Adipocyte (in vitro differentiated cells): Measurements from ENCODE around the gene HDAC1.

Experiments used
- DNase-seq: peaks from one replicate; pipeline ENCODE4 v3.0.0-alpha.2; 2015; ENCODE audit warnings: low read depth
- H3K27me3 ChIP-seq: replicated peaks from 2 replicates; pipeline ENCODE4 v1.7.0; 2013; ENCODE audit warnings: mild to moderate bottlenecking, low read length, moderate library complexity; ENCODE audit not compliant: control insufficient read depth, insufficient read depth
- H3K36me3 ChIP-seq: 2 replicates; pipeline ENCODE4 v1.7.0; 2013; ENCODE audit warnings: low read length, mild to moderate bottlenecking, moderate library complexity; ENCODE audit not compliant: control insufficient read depth, insufficient read depth, severe bottlenecking
- H3K4me1 ChIP-seq: 2 replicates; pipeline ENCODE4 v1.7.0; 2013; ENCODE audit warnings: mild to moderate bottlenecking, low read length, moderate library complexity; ENCODE audit not compliant: control insufficient read depth, insufficient read depth
- H3K4me3 ChIP-seq: 2 replicates; pipeline ENCODE4 v1.7.0; 2013; ENCODE audit warnings: mild to moderate bottlenecking, low read length, moderate library complexity
- H3K9ac ChIP-seq: 2 replicates; pipeline ENCODE4 v1.7.0; 2013; ENCODE audit warnings: mild to moderate bottlenecking, low read length, moderate library complexity
- H3K9me3 ChIP-seq: 2 replicates; pipeline ENCODE4 v1.7.0; 2013; ENCODE audit warnings: mild to moderate bottlenecking, low read length, moderate library complexity; ENCODE audit not compliant: control insufficient read depth

HDAC1 gene

DNA sequence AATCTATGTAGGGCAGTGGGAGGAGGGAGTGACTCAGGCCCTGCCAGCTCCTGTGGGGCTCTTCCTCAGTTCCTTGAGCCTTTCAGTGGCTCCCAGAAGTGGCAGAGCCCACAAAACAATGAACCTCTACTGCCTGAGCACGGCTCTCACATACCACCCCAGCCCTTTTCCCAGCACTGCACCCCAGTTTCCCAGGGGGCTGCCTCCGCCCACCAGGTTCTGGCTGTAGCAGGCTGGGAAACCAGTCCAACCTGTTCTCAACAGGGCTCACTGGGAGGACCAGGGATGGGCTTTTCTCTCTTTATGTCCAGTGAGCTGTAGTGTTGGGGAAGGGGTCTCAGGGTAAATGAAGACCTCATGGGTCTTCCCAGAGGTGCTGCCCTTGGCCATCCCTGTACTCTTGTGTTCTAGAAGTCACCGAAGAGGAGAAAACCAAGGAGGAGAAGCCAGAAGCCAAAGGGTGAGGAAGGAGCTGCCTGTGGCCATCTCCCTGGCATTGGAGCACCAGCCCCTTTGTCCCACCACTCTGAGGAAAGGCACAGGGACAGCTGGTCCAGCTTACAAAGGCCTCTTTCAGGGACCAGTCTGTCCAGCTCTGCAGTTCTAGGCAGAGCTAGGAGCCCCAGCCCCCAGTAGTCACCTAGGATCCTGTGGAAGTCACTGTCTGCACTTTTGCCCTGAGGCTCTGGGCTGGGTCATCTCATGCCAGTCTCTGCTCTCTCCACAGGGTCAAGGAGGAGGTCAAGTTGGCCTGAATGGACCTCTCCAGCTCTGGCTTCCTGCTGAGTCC is 40.6 kb downstream of the HDAC1 start:
- H3K36me3 ChIP-seq, result peaks cover 33% of the 10 kb centered on the region
- H3K4me3 ChIP-seq, result no peak overlapping the region

DNA sequence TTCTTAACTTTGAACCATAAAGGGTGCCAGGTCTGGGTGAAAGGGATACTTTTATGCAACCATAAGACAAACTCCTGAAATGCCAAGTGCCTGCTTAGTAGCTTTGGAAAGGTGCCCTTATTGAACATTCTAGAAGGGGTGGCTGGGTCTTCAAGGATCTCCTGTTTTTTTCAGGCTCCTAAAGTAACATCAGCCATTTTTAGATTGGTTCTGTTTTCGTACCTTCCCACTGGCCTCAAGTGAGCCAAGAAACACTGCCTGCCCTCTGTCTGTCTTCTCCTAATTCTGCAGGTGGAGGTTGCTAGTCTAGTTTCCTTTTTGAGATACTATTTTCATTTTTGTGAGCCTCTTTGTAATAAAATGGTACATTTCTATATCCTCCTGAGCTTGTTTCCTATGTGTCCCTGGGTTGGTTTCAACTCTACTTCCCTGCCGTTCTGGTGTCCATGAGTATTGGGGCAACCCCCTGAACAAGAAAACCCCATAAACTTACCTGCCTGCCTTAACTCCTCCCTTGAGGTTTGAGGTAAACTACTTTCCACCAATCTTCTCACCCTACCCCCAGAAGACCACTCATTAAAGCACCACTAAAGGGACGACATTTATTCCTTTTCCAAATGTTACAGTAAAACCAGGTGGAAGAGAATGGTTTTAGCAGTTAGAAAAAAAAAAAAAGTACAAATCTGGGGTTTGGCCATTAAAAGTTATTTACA is 41.5 kb downstream of the HDAC1 start:
- no peak for DNase-seq
- H3K4me3 ChIP-seq, result no peak overlapping the region
- peaks cover 26% of the 10 kb centered on the region for H3K36me3 ChIP-seq
- no peaks in the 10 kb centered on the region for H3K27me3 ChIP-seq
- no peak overlapping the region for H3K9ac ChIP-seq
- H3K4me1 ChIP-seq, result peaks cover 31% of the 10 kb centered on the region
- H3K9me3 ChIP-seq, result no peaks in the 10 kb centered on the region

More for the DNA sequence above, 40.6 kb downstream of the HDAC1 start:
- Histone ChIP-seq H3K4me1 (peaks cover 31% of the 10 kb centered on the region), H3K9me3 (no peaks in the 10 kb centered on the region), H3K9ac (no peak overlapping the region), H3K27me3 (no peaks in the 10 kb centered on the region)
- no peak for DNase-seq

DNA sequence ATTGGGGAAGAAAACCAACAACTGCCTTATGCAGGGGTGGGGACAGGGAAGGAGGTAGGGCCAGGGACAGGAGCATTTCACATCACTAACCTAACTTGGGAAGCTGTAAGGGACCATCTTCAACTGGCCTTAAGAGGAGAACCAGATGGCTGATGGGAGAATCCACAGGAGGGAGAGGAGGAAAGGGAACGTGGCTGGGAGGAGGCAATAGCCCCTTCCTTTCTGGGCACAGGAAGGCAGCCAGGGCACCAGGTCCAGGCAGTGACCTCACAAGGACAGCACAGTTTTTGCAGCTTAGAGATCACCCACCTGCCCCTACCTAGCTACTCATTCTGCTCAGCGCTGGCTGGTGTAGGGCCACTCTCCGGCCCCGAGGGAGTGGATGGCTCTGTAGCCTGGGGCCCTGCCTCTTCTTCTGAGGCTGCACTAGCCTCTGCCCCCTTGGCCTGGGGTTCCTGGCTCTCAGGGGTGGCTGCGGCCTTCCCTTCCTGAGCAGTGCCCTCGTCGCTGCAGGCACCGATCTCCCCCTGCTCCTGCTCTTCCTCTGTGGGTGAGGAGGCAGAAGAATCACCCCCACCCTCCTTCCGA is 42.5 kb downstream of the HDAC1 start:
- no peak for DNase-seq
- peak overlapping the region; percentile 82 for H3K4me3 ChIP-seq
- H3K36me3 ChIP-seq, result peaks cover 19% of the 10 kb centered on the region
- H3K4me1 ChIP-seq, result peaks cover 37% of the 10 kb centered on the region
- no peaks in the 10 kb centered on the region for H3K9me3 ChIP-seq
- H3K9ac ChIP-seq, result peak overlapping the region; percentile 82
- no peaks in the 10 kb centered on the region for H3K27me3 ChIP-seq

- DNase-seq, result peak; percentile 81
- Histone ChIP-seq H3K4me1 (peaks cover 42% of the 10 kb centered on the region), H3K9ac (peak overlapping the region; percentile 82), H3K36me3 (peaks cover 17% of the 10 kb centered on the region), H3K4me3 (peak overlapping the region; percentile 82), H3K27me3 (no peaks in the 10 kb centered on the region), H3K9me3 (no peaks in the 10 kb centered on the region)
Measured at GRCh38 chr1:32334864-32335534, 43.1 kb downstream of the HDAC1 start.

- H3K4me1 ChIP-seq, result peaks cover 42% of the 10 kb centered on the region
- H3K36me3 ChIP-seq, result peaks cover 13% of the 10 kb centered on the region
- H3K9ac ChIP-seq, result peak overlapping the region; percentile 82
- H3K4me3 ChIP-seq, result peak overlapping the region; percentile 82
- H3K27me3 ChIP-seq, result no peaks in the 10 kb centered on the region
- no peaks in the 10 kb centered on the region for H3K9me3 ChIP-seq
- DNase-seq, result no peak
Measured at GRCh38 chr1:32335535-32335789, 43.6 kb downstream of the HDAC1 start.

DNA sequence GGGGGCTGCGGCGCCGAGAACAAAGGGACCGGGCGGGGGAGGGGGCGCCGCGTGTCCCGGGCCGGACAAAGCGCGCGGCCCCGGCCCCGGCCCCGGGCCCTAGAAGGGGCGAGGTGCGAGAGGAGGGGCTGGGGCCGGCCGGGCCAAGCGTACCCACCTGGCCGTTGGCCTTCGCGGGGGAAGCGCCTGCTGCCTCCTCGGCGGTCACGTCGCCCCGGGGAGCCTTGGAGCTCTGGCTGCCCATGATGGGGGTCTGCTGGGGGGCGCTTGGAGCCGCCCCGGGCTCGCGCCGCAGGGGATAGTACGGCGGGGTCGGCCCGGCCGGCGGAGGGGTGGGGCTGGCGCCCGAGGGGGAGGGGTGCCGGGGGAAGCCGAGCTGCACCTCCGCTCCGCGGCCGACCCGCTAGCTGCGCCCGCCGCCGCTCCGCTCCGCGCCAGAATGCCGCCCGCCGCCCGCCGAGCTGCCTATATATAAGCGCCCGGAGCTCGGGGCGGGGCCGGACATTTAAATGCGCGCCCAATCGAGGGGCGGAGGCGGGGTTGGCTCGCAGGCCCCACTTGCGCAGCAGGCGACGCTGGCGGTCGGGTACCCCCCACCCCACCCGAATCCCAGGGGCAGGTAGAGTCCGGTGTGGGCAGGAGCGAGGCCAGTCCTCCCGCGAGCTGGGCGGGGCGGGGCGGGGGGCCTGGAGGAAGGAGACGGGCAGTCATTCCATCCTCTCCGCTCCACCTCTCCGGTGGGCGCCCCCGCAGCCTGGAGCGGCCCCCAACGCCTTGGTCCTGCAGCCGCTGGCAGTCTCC is 44.1 kb downstream of the HDAC1 start, which contains the start of gene MARCKSL1:
Gene MARCKSL1 (minus strand): TSS at position 444 of the 801 bp plus-strand sequence. CDS start 200 bp downstream, at position 244.
- Histone ChIP-seq H3K9me3 (no peaks in the 10 kb centered on the region), H3K4me1 (peaks cover 42% of the 10 kb centered on the region), H3K36me3 (peaks cover 13% of the 10 kb centered on the region), H3K4me3 (peak within 1 kb of the TSS; percentile 82), H3K9ac (peak within 1 kb of the TSS; percentile 82), H3K27me3 (no peaks in the 10 kb centered on the region)
- DNase-seq, result peak; percentile 88

GRCh38 chr1:32336591-32336932 is 44.7 kb downstream of the HDAC1 start:
- no peak for DNase-seq
- Histone ChIP-seq H3K4me1 (peaks cover 42% of the 10 kb centered on the region), H3K27me3 (no peaks in the 10 kb centered on the region), H3K4me3 (peak overlapping the region; percentile 8), H3K36me3 (peaks cover 8% of the 10 kb centered on the region), H3K9ac (no peak overlapping the region), H3K9me3 (no peaks in the 10 kb centered on the region)

GRCh38 chr1:32336963-32337675 is 45.2 kb downstream of the HDAC1 start:
- H3K4me3 ChIP-seq, result no peak overlapping the region
- peaks cover 42% of the 10 kb centered on the region for H3K4me1 ChIP-seq
- DNase-seq, result no peak
- H3K9me3 ChIP-seq, result no peaks in the 10 kb centered on the region
- no peak overlapping the region for H3K9ac ChIP-seq
- H3K27me3 ChIP-seq, result no peaks in the 10 kb centered on the region
- peaks cover 5% of the 10 kb centered on the region for H3K36me3 ChIP-seq

DNA sequence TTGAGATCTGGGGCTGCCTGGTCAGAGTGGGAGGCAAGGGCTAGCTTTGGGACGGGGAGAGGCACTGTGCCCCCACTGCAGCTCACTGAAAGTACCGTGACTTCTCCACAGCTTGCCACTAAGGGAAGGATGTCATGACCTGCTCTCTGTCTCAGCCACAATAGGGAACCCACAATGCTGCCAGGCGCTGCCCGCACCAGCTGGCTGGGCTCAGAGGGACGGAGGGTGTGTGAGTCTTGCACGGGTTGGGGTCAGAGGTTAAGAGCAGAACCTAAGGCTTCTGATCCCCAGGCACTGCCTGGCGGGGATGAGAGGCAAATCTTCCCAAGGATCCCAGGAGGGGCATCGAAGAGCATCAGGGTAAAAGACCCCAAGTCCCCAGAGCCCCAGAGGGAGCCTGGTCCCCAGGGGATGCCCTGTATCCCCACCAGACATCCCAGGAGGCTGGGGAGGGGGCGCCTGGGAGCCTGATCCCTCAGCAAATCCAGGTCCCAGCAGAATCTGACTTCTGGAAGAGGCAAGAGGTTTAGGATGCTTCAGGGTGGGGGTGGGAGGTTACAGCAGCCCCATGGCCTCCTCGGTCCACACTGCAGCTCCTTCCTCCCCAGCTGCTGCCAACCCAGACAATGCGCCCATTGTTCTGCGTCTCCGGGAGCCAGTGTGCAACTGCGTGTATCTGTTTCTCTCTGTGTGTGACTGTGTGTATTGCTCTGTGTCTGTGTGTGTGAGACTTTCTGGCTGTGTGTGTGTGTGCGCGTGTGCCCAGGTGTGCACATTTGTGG is 46.2 kb downstream of the HDAC1 start:
- DNase-seq, result no peak
- no peak overlapping the region for H3K9ac ChIP-seq
- no peaks in the 10 kb centered on the region for H3K9me3 ChIP-seq
- H3K4me3 ChIP-seq, result no peak overlapping the region
- H3K4me1 ChIP-seq, result peaks cover 41% of the 10 kb centered on the region
- no peaks in the 10 kb centered on the region for H3K27me3 ChIP-seq
- peaks cover 5% of the 10 kb centered on the region for H3K36me3 ChIP-seq
